Type B pancreatic cell (in vitro differentiated cells): ENCODE data around the gene TBL1Y. TPM values are rescaled to one million over a fixed set of nuclear protein-coding genes. Genes with fewer than 3 reads are reported as not detected.

Experiments used
- DNase-seq: peaks from one replicate; pipeline ENCODE4 v3.0.0; 2021; ENCODE audit warnings: mixed read lengths; ENCODE audit not compliant: unreplicated experiment; ENCODE audit errors: extremely low spot score
- H3K27ac Mint-ChIP-seq: 2 replicates; pipeline ENCODE4 v1.8.0; 2021; ENCODE audit warnings: mild to moderate bottlenecking, mixed read lengths
- H3K27me3 Mint-ChIP-seq: 2 replicates; pipeline ENCODE4 v1.8.0; 2021; ENCODE audit warnings: mixed read lengths
- H3K36me3 Mint-ChIP-seq: 2 replicates; pipeline ENCODE4 v1.8.0; 2021; ENCODE audit warnings: mixed read lengths
- H3K4me1 Mint-ChIP-seq: one replicate; pipeline ENCODE4 v1.8.0; 2021; ENCODE audit warnings: mixed read lengths; ENCODE audit not compliant: unreplicated experiment
- H3K4me3 Mint-ChIP-seq: 2 replicates; pipeline ENCODE4 v1.8.0; 2021; ENCODE audit warnings: mild to moderate bottlenecking, mixed read lengths
- H3K9me3 Mint-ChIP-seq: 2 replicates; pipeline ENCODE4 v1.8.0; 2021; ENCODE audit warnings: mixed read lengths
- CTCF ChIP-seq: fragments of 200-600 bp; sonication (generic); conservative IDR thresholded peaks from 2 replicates; pipeline ENCODE4 v1.5.0; 2021; ENCODE audit warnings: antibody characterized with exemption, mild to moderate bottlenecking
- total RNA-seq: library from RNA; stranded (reverse); gene quantifications from 2 replicates; pipeline ENCODE4 v1.2.1, GENCODE V29; 2021; ENCODE audit warnings: low replicate concordance

TBL1Y gene
- total RNA-seq, 1 donor from 2014 or later = not detected

DNA sequence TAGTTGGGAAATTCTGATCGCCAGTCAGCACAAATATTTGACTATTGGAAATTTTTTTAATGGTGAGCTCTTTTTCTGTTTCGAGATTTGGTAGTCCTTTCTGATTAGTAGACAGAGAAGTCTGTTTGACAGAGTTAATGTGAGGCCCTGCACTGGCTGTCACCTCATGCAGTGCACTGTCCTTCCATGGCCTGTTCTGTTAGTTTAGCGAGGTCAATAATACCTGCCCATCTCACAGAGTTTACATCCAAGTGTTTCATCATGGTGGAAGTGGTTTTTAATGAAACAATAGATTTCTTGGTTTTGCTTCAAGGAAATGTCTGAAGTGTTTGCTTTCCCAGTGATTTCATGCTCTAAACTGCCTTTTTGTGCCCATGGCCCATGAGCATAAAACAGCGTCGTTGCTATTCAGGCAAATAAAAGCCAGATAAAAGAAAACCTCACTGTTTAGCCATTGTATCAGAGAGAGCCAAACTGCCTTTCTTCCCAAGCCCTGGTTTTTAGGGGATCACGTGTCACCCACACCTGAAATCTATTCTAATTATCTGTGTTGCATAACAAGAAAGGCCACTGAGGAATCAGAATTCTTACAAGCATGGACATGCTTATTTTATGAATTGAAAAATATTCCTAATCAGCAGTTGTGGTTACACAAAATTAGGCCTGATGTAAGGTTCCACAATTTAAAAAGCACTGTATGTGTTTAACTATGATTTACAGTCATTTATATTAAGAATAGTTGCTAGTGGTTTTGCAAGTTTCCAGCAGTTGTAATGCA, 98.3 kb downstream of the TBL1Y start:
- no peak for TF ChIP-seq CTCF
- Mint-ChIP-seq H3K4me1 (no peaks in the 10 kb centered on the region), H3K36me3 (no peaks in the 10 kb centered on the region), H3K9me3 (no peaks in the 10 kb centered on the region), H3K27me3 (no peaks in the 10 kb centered on the region), H3K4me3 (no peak overlapping the region), H3K27ac (no peak overlapping the region)
- no peak for DNase-seq

DNA sequence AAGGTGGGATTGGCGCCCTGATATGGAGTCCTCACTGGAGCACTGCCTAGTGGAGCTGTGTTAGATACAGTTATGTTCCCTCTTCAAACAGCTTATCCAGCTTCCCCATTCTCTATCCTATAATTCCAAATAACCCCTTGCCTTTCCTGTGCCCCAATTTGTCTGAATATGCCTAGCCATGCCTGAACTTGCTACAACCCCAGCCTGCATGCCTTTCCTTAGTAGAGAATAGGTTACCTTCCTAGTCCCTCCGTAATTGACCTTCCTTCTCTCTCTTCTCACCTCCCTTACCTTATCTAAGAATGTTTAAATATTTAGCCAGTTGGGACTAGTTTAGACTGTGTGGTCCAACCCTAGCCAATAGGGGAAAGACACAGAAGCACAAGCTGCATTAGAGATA, 102.6 kb downstream of the TBL1Y start:
- Mint-ChIP-seq H3K27ac (no peak overlapping the region), H3K27me3 (no peaks in the 10 kb centered on the region), H3K4me3 (no peak overlapping the region), H3K9me3 (no peaks in the 10 kb centered on the region), H3K4me1 (no peaks in the 10 kb centered on the region), H3K36me3 (no peaks in the 10 kb centered on the region)
- TF ChIP-seq CTCF = no peak
- DNase-seq = no peak

DNA sequence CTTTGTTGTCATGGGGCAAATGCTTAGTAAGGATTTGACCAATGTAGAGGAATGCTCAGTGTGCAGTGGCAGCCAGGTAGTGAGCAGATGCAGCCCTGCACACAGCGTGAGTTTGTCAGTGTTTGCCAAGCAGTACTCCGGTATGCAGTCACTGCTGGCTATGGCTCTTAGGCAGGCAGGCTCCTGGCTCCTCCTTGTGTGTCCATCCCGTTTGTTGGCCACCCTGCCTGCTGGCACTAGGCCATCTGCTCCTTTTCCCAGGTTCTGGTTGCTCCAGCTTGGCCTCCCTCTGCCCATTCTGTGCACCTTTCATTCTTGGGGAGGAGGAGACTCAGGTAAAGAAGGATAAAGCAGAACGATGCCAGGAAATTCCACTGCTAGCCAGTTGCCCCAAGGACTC, 106.0 kb downstream of the TBL1Y start:
- Mint-ChIP-seq H3K27ac (no peak overlapping the region), H3K4me1 (no peaks in the 10 kb centered on the region), H3K4me3 (no peak overlapping the region), H3K36me3 (no peaks in the 10 kb centered on the region), H3K27me3 (no peaks in the 10 kb centered on the region), H3K9me3 (no peaks in the 10 kb centered on the region)
- no peak for DNase-seq
- TF ChIP-seq CTCF = no peak

GRCh38 chrY:7017244-7018080, 107.0 kb downstream of the TBL1Y start:
- H3K27ac Mint-ChIP-seq = no peak overlapping the region
- H3K4me3 Mint-ChIP-seq = no peak overlapping the region
- no peak for TF ChIP-seq CTCF
- no peaks in the 10 kb centered on the region for H3K36me3 Mint-ChIP-seq
- H3K4me1 Mint-ChIP-seq = no peaks in the 10 kb centered on the region
- H3K27me3 Mint-ChIP-seq = no peaks in the 10 kb centered on the region
- DNase-seq = no peak
- no peaks in the 10 kb centered on the region for H3K9me3 Mint-ChIP-seq

DNA sequence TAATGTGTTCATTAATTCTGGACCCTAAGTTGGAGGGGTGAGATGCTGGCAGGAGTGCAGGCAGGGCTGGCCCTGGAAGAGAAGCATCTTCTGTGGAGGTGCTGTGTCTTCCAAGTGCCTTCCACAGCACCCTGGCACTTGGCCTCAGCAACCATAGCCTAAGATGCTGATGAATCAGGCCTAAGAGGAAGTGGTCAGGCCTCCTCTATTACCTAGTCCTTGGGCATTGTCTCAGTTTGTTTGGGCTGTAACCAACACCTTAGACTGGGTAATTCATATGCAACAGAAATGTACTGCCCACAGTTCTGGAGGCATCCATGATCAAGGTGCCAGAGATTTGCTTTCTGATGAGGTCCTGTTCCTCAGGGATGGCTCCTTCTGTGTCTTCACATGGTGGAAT, 128.5 kb downstream of the TBL1Y start:
- Mint-ChIP-seq H3K9me3 (no peaks in the 10 kb centered on the region), H3K4me1 (no peaks in the 10 kb centered on the region)
- TF ChIP-seq CTCF = no peak

More for the DNA sequence above, 128.5 kb downstream of the TBL1Y start:
- Mint-ChIP-seq H3K27ac (no peak overlapping the region), H3K36me3 (no peaks in the 10 kb centered on the region), H3K4me3 (no peak overlapping the region), H3K27me3 (no peaks in the 10 kb centered on the region)
- no peak for DNase-seq
